CD14-positive monocyte (primary cell): ENCODE measurements around the gene HIVEP3. TPM values are rescaled to one million over a fixed set of nuclear protein-coding genes. Genes with fewer than 3 reads are reported as not detected.

Experiments
- DNase-seq, 3 donors: peaks; one replicate each; pipeline ENCODE4 v3.0.0-alpha.2; 2011 to 2022
- H2AFZ ChIP-seq: 2 replicates; pipeline ENCODE4 v1.6.0; 2012; ENCODE audit warnings: mild to moderate bottlenecking, low read depth, low read length, inconsistent platforms; ENCODE audit not compliant: insufficient read depth, poor library complexity, severe bottlenecking
- H3K27ac ChIP-seq, 2 donors: 1 replicate in 1 of 2; 2 replicates in 1 of 2; pipeline ENCODE4 v1.5.1; 2012 to 2013; ENCODE audit warnings: low read length in 2 of 2, control low read depth in 1 of 2, inconsistent platforms in 1 of 2, low read depth in 1 of 2, mild to moderate bottlenecking in 1 of 2
- H3K27me3 ChIP-seq, 2 donors: one replicate each; pipeline versions ENCODE4 v1.6.0 to v1.6.1; 2011 to 2013; ENCODE audit warnings: low read length in 2 of 2; ENCODE audit not compliant: control insufficient read depth in 2 of 2, insufficient read depth in 2 of 2
- H3K36me3 ChIP-seq, 2 donors: replicated peaks in 1 of 2; 1 replicate in 1 of 2; 2 replicates in 1 of 2; pipeline versions ENCODE4 v1.5.1 to v1.6.1; 2012 to 2013; ENCODE audit warnings: low read length in 2 of 2, control low read depth in 1 of 2, inconsistent platforms in 1 of 2, mild to moderate bottlenecking in 1 of 2; ENCODE audit not compliant: insufficient read depth in 2 of 2, control insufficient read depth in 1 of 2
- H3K4me1 ChIP-seq, 2 donors: 1 replicate in 1 of 2; 2 replicates in 1 of 2; pipeline versions ENCODE4 v1.5.1 to v1.6.1; 2012 to 2013; ENCODE audit warnings: low read length in 2 of 2, control low read depth in 1 of 2, inconsistent platforms in 1 of 2, mild to moderate bottlenecking in 1 of 2, moderate library complexity in 1 of 2; ENCODE audit not compliant: insufficient read depth in 2 of 2, control insufficient read depth in 1 of 2
- H3K4me2 ChIP-seq: replicated peaks from 2 replicates; pipeline ENCODE3; 2012; ENCODE audit warnings: low read length, moderate library complexity, mild to moderate bottlenecking; ENCODE audit not compliant: poor library complexity, severe bottlenecking; ENCODE audit errors: extremely low read depth
- H3K4me3 ChIP-seq, 3 experiments: fragments of 200-600 bp in 1 of 3; sonication (generic) in 1 of 3; replicated peaks in 1 of 3; 1 replicate in 2 of 3; 2 replicates in 1 of 3; pipeline ENCODE4 v1.5.1; 2011 to 2013; ENCODE audit warnings: low read length in 3 of 3, mild to moderate bottlenecking in 3 of 3, control low read depth in 2 of 3, low read depth in 2 of 3, inconsistent platforms in 1 of 3, moderate library complexity in 1 of 3
- H3K79me2 ChIP-seq: 2 replicates; pipeline ENCODE4 v1.6.0; 2012; ENCODE audit warnings: mild to moderate bottlenecking, control low read depth, inconsistent platforms, low read length, moderate library complexity; ENCODE audit not compliant: insufficient read depth
- H3K9ac ChIP-seq: 2 replicates; pipeline ENCODE4 v1.6.0; 2017; ENCODE audit warnings: low read length, mild to moderate bottlenecking; ENCODE audit not compliant: insufficient read depth, poor library complexity, severe bottlenecking
- H3K9me3 ChIP-seq, 2 donors: replicated peaks in 1 of 2; 1 replicate in 1 of 2; 2 replicates in 1 of 2; pipeline versions ENCODE4 v1.5.1 to v1.6.1; 2012 to 2013; ENCODE audit warnings: low read length in 2 of 2, control low read depth in 1 of 2; ENCODE audit not compliant: control insufficient read depth in 1 of 2, insufficient read depth in 1 of 2
- H4K20me1 ChIP-seq: 2 replicates; pipeline ENCODE4 v1.6.0; 2012; ENCODE audit warnings: mild to moderate bottlenecking, low read length, control low read depth, moderate library complexity; ENCODE audit not compliant: insufficient read depth
- H3K27ac Mint-ChIP-seq, 7 donors: one replicate each; pipeline ENCODE4 v1.8.0; 2020; ENCODE audit warnings: mild to moderate bottlenecking in 7 of 7, mixed read lengths in 7 of 7, moderate library complexity in 6 of 7, inconsistent platforms in 2 of 7
- H3K27me3 Mint-ChIP-seq, 3 donors: one replicate each; pipeline ENCODE4 v1.8.0; 2021 to 2022; ENCODE audit warnings: low read depth in 3 of 3, mild to moderate bottlenecking in 3 of 3, mixed read lengths in 3 of 3, moderate library complexity in 3 of 3, inconsistent platforms in 1 of 3
- H3K36me3 Mint-ChIP-seq, 2 donors: one replicate each; pipeline ENCODE4 v1.8.0; 2020; ENCODE audit warnings: mixed read lengths in 2 of 2, inconsistent platforms in 1 of 2, mild to moderate bottlenecking in 1 of 2
- H3K4me1 Mint-ChIP-seq: one replicate; pipeline ENCODE4 v1.8.0; 2020; ENCODE audit warnings: mild to moderate bottlenecking, mixed read lengths
- H3K4me3 Mint-ChIP-seq, 2 donors: one replicate each; pipeline ENCODE4 v1.8.0; 2020; ENCODE audit warnings: mild to moderate bottlenecking in 2 of 2, mixed read lengths in 2 of 2, moderate library complexity in 1 of 2
- H3K9me3 Mint-ChIP-seq, 7 donors: one replicate each; pipeline ENCODE4 v1.8.0; 2020 to 2022; ENCODE audit warnings: mixed read lengths in 7 of 7, mild to moderate bottlenecking in 6 of 7, moderate library complexity in 6 of 7, inconsistent platforms in 2 of 7
- CTCF ChIP-seq: fragments of 200-600 bp; IDR thresholded peaks from one replicate; pipeline ENCODE4 v1.8.0; 2022; ENCODE audit warnings: antibody characterized with exemption, mild to moderate bottlenecking
- WGBS: methylation state at CpG from one replicate; pipeline ENCODE4 v1.1.5; 2013; ENCODE audit warnings: missing lambda C conversion rate; ENCODE audit not compliant: insufficient coverage; 5-methylcytosine and 5-hydroxymethylcytosine counted together
- intact Hi-C, 2 donors: fragments of 100-400 bp; cut with micrococcal nuclease; formaldehyde crosslinking; loops; one replicate each; pipeline versions ENCODE4 v1.15.0 to v1.15.1; 2023
- polyA plus RNA-seq, 3 donors: library from polyadenylated mRNA; depleted of rRNA in 1 of 3; unstranded in 2 of 3; stranded (reverse) in 1 of 3; fragments of 300-500 nt in 2 of 3; fragments of >200 nt in 1 of 3; fragmentation: Illumina TruSeq in 2 of 3; gene quantifications; 1 replicate in 2 of 3; 2 replicates in 1 of 3; pipeline ENCODE4 v1.2.3, GENCODE V29; 2012 to 2021

Gene HIVEP3
- polyA plus RNA-seq, 3 donors: 1.2 to 3.7 (median 1.8) TPM

- H3K36me3 Mint-ChIP-seq: no peaks in the 10 kb centered on the region
- TF ChIP-seq CTCF: no peak
- peaks cover 9 to 11% of the 10 kb centered on the region in 2 donors for H3K4me1 ChIP-seq
- H3K27me3 ChIP-seq: no peaks in the 10 kb centered on the region
- no peak overlapping the region for H3K27ac ChIP-seq
- H3K36me3 ChIP-seq: no peaks in the 10 kb centered on the region
- intact Hi-C loops: no loop called here
- no CpG with 5 or more reads among the region's 1 CpG for WGBS
- H3K4me2 ChIP-seq: no peak overlapping the region
- H3K4me3 ChIP-seq: no peak overlapping the region
- H3K9me3 Mint-ChIP-seq: peaks cover 6 to 19% (median 8%) of the 10 kb centered on the region in 7 donors
- H3K27me3 Mint-ChIP-seq: peaks cover 0 to 1% (median 0%) of the 10 kb centered on the region in 3 donors
- H2AFZ ChIP-seq: no peak overlapping the region
- no peaks in the 10 kb centered on the region for H4K20me1 ChIP-seq
- DNase-seq: no peak
- H3K27ac Mint-ChIP-seq: no peak overlapping the region
- H3K4me3 Mint-ChIP-seq: no peak overlapping the region
- no peak overlapping the region for H3K9ac ChIP-seq
- H3K9me3 ChIP-seq: no peaks in the 10 kb centered on the region
- H3K79me2 ChIP-seq: no peaks in the 10 kb centered on the region
- H3K4me1 Mint-ChIP-seq: peaks cover 12% of the 10 kb centered on the region
Measured at GRCh38 chr1:41943717-41944116, 25.0 kb upstream of the HIVEP3 start.

- H3K9ac ChIP-seq: no peak overlapping the region
- H3K36me3 ChIP-seq: no peaks in the 10 kb centered on the region
- peaks cover 12% of the 10 kb centered on the region for H3K4me1 Mint-ChIP-seq
- H3K27me3 Mint-ChIP-seq: peaks cover 0 to 1% (median 0%) of the 10 kb centered on the region in 3 donors
- H2AFZ ChIP-seq: no peak overlapping the region
- H3K4me3 Mint-ChIP-seq: no peak overlapping the region
- H3K4me3 ChIP-seq: no peak overlapping the region
- no peaks in the 10 kb centered on the region for H4K20me1 ChIP-seq
- H3K36me3 Mint-ChIP-seq: no peaks in the 10 kb centered on the region
- intact Hi-C loops: no loop called here
- H3K27ac Mint-ChIP-seq: no peak overlapping the region
- H3K4me1 ChIP-seq: peaks cover 9 to 11% of the 10 kb centered on the region in 2 donors
- no peak overlapping the region for H3K27ac ChIP-seq
- no peak for DNase-seq
- no peaks in the 10 kb centered on the region for H3K9me3 ChIP-seq
- H3K79me2 ChIP-seq: no peaks in the 10 kb centered on the region
- no peak overlapping the region for H3K4me2 ChIP-seq
- no peaks in the 10 kb centered on the region for H3K27me3 ChIP-seq
- TF ChIP-seq CTCF: no peak
- peaks cover 4 to 15% (median 7%) of the 10 kb centered on the region in 7 donors for H3K9me3 Mint-ChIP-seq
Measured at GRCh38 chr1:41942278-41942677, 23.6 kb upstream of the HIVEP3 start.
